Mesenchymal stem cell (in vitro differentiated cells and primary cell): Measurements from ENCODE around the gene ELAPOR1.
A peak's percentile ranks its signal among the peaks of the same experiment; 100 is the strongest.

ENCODE experiments used
- DNase-seq: peaks from one replicate; pipeline ENCODE4 v3.0.0-alpha.2; 2013
- H2AFZ ChIP-seq: one replicate; pipeline ENCODE4 v1.6.1; 2013; ENCODE audit warnings: low read depth, mild to moderate bottlenecking, control low read depth, inconsistent platforms, low read length, moderate library complexity
- H2AK5ac ChIP-seq: 2 replicates; pipeline ENCODE4 v1.6.1; 2013; ENCODE audit warnings: low read length, moderate library complexity, mild to moderate bottlenecking, inconsistent platforms; ENCODE audit not compliant: severe bottlenecking
- H2BK120ac ChIP-seq: one replicate; pipeline ENCODE4 v1.6.1; 2013; ENCODE audit warnings: low read depth, mild to moderate bottlenecking, inconsistent platforms, low read length, moderate library complexity
- H2BK12ac ChIP-seq, 2 experiments: one replicate each; pipeline ENCODE4 v1.6.1; 2013; ENCODE audit warnings: inconsistent platforms in 2 of 2, low read length in 2 of 2, mild to moderate bottlenecking in 2 of 2, moderate library complexity in 2 of 2, control low read depth in 1 of 2
- H2BK15ac ChIP-seq: one replicate; pipeline ENCODE4 v1.6.1; 2013; ENCODE audit warnings: mild to moderate bottlenecking, low read depth, inconsistent platforms; ENCODE audit not compliant: poor library complexity, severe bottlenecking
- H2BK5ac ChIP-seq: 2 replicates; pipeline ENCODE4 v1.6.1; 2013; ENCODE audit warnings: low read depth, mild to moderate bottlenecking, low read length, control low read depth, inconsistent platforms; ENCODE audit not compliant: poor library complexity, severe bottlenecking
- H3K14ac ChIP-seq, 2 experiments: one replicate each; pipeline ENCODE4 v1.6.1; 2013; ENCODE audit warnings: inconsistent platforms in 2 of 2, low read length in 2 of 2, control low read depth in 1 of 2, mild to moderate bottlenecking in 1 of 2, moderate library complexity in 1 of 2
- H3K18ac ChIP-seq, 2 experiments: one replicate each; pipeline ENCODE4 v1.6.1; 2013; ENCODE audit warnings: inconsistent platforms in 2 of 2, low read length in 2 of 2, control low read depth in 1 of 2, low read depth in 1 of 2, mild to moderate bottlenecking in 1 of 2
- H3K23ac ChIP-seq, 2 experiments: one replicate each; pipeline ENCODE4 v1.6.1; 2013; ENCODE audit warnings: inconsistent platforms in 2 of 2, low read length in 2 of 2, mild to moderate bottlenecking in 2 of 2, moderate library complexity in 2 of 2, control low read depth in 1 of 2
- H3K27ac ChIP-seq: 2 replicates; pipeline ENCODE4 v1.5.1; 2013; ENCODE audit warnings: mild to moderate bottlenecking, moderate library complexity, low read length, control low read depth, inconsistent platforms; ENCODE audit not compliant: poor library complexity, severe bottlenecking
- H3K27me3 ChIP-seq, 2 experiments: 2 replicates each; pipeline versions ENCODE4 v1.6.1 to v1.7.0; 2013; ENCODE audit warnings: low read length in 2 of 2, mild to moderate bottlenecking in 2 of 2, moderate library complexity in 2 of 2, control low read depth in 1 of 2, inconsistent platforms in 1 of 2; ENCODE audit not compliant: control insufficient read depth in 1 of 2, insufficient read depth in 1 of 2
- H3K36me3 ChIP-seq, 2 experiments: 2 replicates each; pipeline versions ENCODE4 v1.6.1 to v1.7.0; 2013; ENCODE audit warnings: low read length in 2 of 2, control low read depth in 1 of 2, inconsistent platforms in 1 of 2, low read depth in 1 of 2, mild to moderate bottlenecking in 1 of 2; ENCODE audit not compliant: insufficient read depth in 2 of 2, control insufficient read depth in 1 of 2
- H3K4ac ChIP-seq, 2 experiments: one replicate each; pipeline ENCODE4 v1.6.1; 2013; ENCODE audit warnings: inconsistent platforms in 2 of 2, low read length in 2 of 2, mild to moderate bottlenecking in 2 of 2, moderate library complexity in 2 of 2, control low read depth in 1 of 2, low read depth in 1 of 2
- H3K4me1 ChIP-seq: 2 replicates; pipeline ENCODE4 v1.6.1; 2013; ENCODE audit warnings: low read depth, low read length, control low read depth; ENCODE audit not compliant: control insufficient read depth, insufficient read depth
- H3K4me2 ChIP-seq: 2 replicates; pipeline ENCODE4 v1.6.1; 2013; ENCODE audit warnings: low read length, mild to moderate bottlenecking, inconsistent platforms; ENCODE audit not compliant: poor library complexity, severe bottlenecking
- H3K4me3 ChIP-seq, 2 experiments: 2 replicates each; pipeline versions ENCODE4 v1.5.1 to v1.7.0; 2013; ENCODE audit warnings: low read length in 2 of 2, mild to moderate bottlenecking in 2 of 2, control low read depth in 1 of 2, low read depth in 1 of 2; ENCODE audit not compliant: insufficient read depth in 1 of 2
- H3K79me1 ChIP-seq: replicated peaks from 2 replicates; pipeline ENCODE4 v1.6.1; 2013; ENCODE audit warnings: mild to moderate bottlenecking, control low read depth, low read length, inconsistent platforms; ENCODE audit not compliant: poor library complexity, severe bottlenecking
- H3K9ac ChIP-seq: 2 replicates; pipeline ENCODE4 v1.7.0; 2013; ENCODE audit warnings: mild to moderate bottlenecking, low read length, moderate library complexity
- H3K9me3 ChIP-seq: 2 replicates; pipeline ENCODE4 v1.7.0; 2013; ENCODE audit warnings: mild to moderate bottlenecking, low read length; ENCODE audit not compliant: control insufficient read depth
- H4K8ac ChIP-seq: one replicate; pipeline ENCODE4 v1.6.1; 2013; ENCODE audit warnings: inconsistent platforms, mild to moderate bottlenecking, low read length, moderate library complexity
- H4K91ac ChIP-seq: one replicate; pipeline ENCODE4 v1.6.1; 2013; ENCODE audit warnings: mild to moderate bottlenecking, low read length, inconsistent platforms
- WGBS: methylation state at CpG from one replicate; pipeline ENCODE4 v1.1.7; 2013; ENCODE audit warnings: mixed read lengths; 5-methylcytosine and 5-hydroxymethylcytosine counted together

The ELAPOR1 gene

DNA sequence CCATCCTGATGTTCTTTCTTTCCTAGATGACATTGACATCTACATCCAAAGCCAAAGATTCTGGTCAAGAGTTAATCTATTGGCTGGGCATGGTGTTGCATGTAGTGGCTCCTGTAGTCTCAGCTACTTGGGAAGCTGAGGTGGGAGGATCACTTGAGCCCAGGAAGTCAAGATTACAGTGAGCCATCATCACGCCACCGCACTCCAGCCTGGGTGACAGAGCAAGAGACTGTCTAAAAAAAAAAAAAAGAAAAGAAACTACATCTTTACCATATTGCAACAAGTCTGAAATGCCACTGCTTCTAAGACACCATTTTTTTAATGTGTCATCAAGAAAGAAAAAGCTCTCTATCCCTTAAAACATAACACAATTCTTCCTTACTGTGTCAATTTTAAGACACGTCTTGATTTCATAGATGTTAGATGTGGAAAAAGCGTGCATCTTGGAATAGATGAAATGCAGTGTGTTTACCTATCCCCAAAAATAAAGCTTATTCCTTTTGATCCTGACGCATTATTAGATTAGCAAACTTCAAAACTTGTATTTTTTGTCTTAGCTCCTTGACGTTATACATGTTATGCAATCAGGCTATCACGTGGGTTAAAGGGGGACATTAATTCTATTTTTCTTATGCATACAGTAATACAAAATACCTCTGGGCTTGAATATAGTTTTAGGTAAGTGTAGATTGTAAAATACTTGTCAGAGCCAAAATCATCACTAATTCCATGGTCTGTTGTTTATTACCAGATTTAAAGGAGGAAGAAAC lies 46.3 kb downstream of the ELAPOR1 start:
- no peak overlapping the region for H3K23ac ChIP-seq
- no peak overlapping the region for H3K18ac ChIP-seq
- H2AK5ac ChIP-seq = no peak overlapping the region
- H3K4me1 ChIP-seq = peaks cover 8% of the 10 kb centered on the region
- no peak overlapping the region for H2BK5ac ChIP-seq
- H3K14ac ChIP-seq = no peak overlapping the region
- H2BK15ac ChIP-seq = no peak overlapping the region
- no peak overlapping the region for H3K4me3 ChIP-seq
- H4K8ac ChIP-seq = no peak overlapping the region
- no peak overlapping the region for H2BK120ac ChIP-seq
- WGBS = 100% methylated on average over 4 of the region's 7 CpGs
- no peaks in the 10 kb centered on the region for H3K36me3 ChIP-seq
- H3K4me2 ChIP-seq = no peak overlapping the region
- no peak overlapping the region for H3K9ac ChIP-seq
- no peak overlapping the region for H2AFZ ChIP-seq
- no peaks in the 10 kb centered on the region for H3K79me1 ChIP-seq
- H2BK12ac ChIP-seq = no peak overlapping the region
- DNase-seq = no peak
- no peaks in the 10 kb centered on the region for H3K27me3 ChIP-seq
- no peaks in the 10 kb centered on the region for H3K9me3 ChIP-seq
- H4K91ac ChIP-seq = no peak overlapping the region
- H3K27ac ChIP-seq = no peak overlapping the region
- no peak overlapping the region for H3K4ac ChIP-seq

DNA sequence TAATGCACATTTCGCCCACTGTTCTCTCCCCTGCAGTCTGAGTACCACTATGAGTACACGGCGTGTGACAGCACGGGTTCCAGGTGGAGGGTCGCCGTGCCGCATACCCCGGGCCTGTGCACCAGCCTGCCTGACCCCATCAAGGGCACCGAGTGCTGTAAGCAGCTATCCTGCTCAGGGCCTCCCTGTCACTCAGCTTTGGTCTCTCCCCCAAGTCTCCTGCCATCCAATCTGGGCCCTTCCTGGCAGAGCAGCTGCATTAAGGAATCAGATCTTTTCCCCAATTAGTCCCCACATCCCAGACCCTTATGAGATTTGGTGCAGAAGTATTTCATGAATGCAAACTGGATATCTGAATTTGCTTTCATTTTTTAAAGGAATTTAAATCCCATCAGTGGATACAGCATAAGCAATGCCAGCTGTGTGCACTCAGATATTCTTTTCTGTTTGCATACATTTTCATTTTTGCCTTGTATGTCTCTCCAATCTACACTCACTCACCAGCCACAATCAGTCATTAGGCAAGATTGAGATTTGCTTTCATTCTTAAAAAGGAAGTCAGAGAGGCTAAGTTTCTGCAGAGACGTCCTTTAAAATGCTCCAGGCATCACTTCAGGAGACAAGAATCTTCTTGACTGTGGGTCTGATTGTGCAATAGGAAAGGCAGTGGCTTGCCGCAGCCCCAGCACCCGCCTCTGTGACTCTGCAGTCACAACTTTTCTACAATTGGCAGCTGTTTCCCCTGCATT lies 48.1 kb downstream of the ELAPOR1 start:
- peak overlapping the region; percentile 71 for H2BK120ac ChIP-seq
- 64% methylated on average over 11 of the region's 12 CpGs for WGBS
- H4K91ac ChIP-seq = peak overlapping the region; percentile 94
- peak overlapping the region; percentile 88 to 94 for H3K18ac ChIP-seq
- no peaks in the 10 kb centered on the region for H3K9me3 ChIP-seq
- H2AFZ ChIP-seq = peak overlapping the region; percentile 90
- no peaks in the 10 kb centered on the region for H3K36me3 ChIP-seq
- no peaks in the 10 kb centered on the region for H3K79me1 ChIP-seq
- H3K27me3 ChIP-seq = no peaks in the 10 kb centered on the region
- H3K23ac ChIP-seq = peak overlapping the region in 1 of 2 experiments; percentile 41
- H3K4me2 ChIP-seq = peak overlapping the region; percentile 36
- H3K4me1 ChIP-seq = peaks cover 8% of the 10 kb centered on the region
- no peak overlapping the region for H2BK5ac ChIP-seq
- peak overlapping the region; percentile 15 for H3K27ac ChIP-seq
- DNase-seq = peak; percentile 93
- H2AK5ac ChIP-seq = peak overlapping the region; percentile 24
- H3K4me3 ChIP-seq = peak overlapping the region in 1 of 2 experiments; percentile 55
- H3K14ac ChIP-seq = peak overlapping the region in 1 of 2 experiments; percentile 97
- peak overlapping the region in 1 of 2 experiments; percentile 57 for H3K4ac ChIP-seq
- peak overlapping the region; percentile 99 for H4K8ac ChIP-seq
- H2BK15ac ChIP-seq = peak overlapping the region; percentile 96
- peak overlapping the region; percentile 26 for H3K9ac ChIP-seq
- peak overlapping the region; percentile 89 to 97 for H2BK12ac ChIP-seq

GRCh38 chr1:109162626-109163025 lies 48.7 kb downstream of the ELAPOR1 start:
- H4K91ac ChIP-seq = peak overlapping the region; percentile 72
- no peak for DNase-seq

DNA sequence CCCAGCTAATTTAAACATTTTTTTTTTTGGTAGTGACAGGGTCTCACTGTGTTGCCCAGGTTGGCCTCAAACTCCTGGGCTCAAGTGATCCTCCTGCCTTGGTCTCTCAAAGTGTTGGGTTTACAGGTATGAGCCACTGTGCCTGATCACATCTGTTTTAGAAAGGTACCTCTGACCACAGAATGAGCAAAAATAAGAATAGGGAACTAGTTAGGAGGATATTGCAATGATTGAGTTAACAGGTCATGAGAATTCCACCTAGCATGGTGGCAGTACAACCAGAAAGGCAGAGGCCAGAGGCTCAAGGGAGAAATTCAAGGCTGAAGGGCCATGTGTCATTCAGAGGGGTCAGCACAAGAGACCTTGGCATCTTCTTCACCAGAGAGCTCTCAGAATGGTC lies 49.6 kb downstream of the ELAPOR1 start:
- no peaks in the 10 kb centered on the region for H3K27me3 ChIP-seq
- H3K27ac ChIP-seq = no peak overlapping the region
- H3K14ac ChIP-seq = no peak overlapping the region
- H3K36me3 ChIP-seq = no peaks in the 10 kb centered on the region
- H4K8ac ChIP-seq = no peak overlapping the region
- H2BK15ac ChIP-seq = peak overlapping the region; percentile 76
- no peak overlapping the region for H3K23ac ChIP-seq
- no peak overlapping the region for H3K4me3 ChIP-seq
- H4K91ac ChIP-seq = no peak overlapping the region
- peak overlapping the region in 1 of 2 experiments; percentile 53 for H2BK12ac ChIP-seq
- no peaks in the 10 kb centered on the region for H3K9me3 ChIP-seq
- H2BK120ac ChIP-seq = no peak overlapping the region
- no peak overlapping the region for H3K4me2 ChIP-seq
- peaks cover 8% of the 10 kb centered on the region for H3K4me1 ChIP-seq
- no peak overlapping the region for H3K9ac ChIP-seq
- no peak overlapping the region for H3K4ac ChIP-seq
- no peak overlapping the region for H2BK5ac ChIP-seq
- H3K18ac ChIP-seq = no peak overlapping the region
- no peak for DNase-seq
- H3K79me1 ChIP-seq = no peaks in the 10 kb centered on the region
- no peak overlapping the region for H2AFZ ChIP-seq
- no peak overlapping the region for H2AK5ac ChIP-seq

More at GRCh38 chr1:109162626-109163025, 48.7 kb downstream of the ELAPOR1 start:
- Histone ChIP-seq H3K27ac (no peak overlapping the region), H2AFZ (no peak overlapping the region), H4K8ac (peak overlapping the region; percentile 92), H3K9me3 (no peaks in the 10 kb centered on the region), H3K4ac (no peak overlapping the region), H3K23ac (no peak overlapping the region), H2BK5ac (no peak overlapping the region), H3K4me1 (peaks cover 8% of the 10 kb centered on the region), H2AK5ac (no peak overlapping the region), H3K14ac (no peak overlapping the region), H3K4me2 (no peak overlapping the region), H2BK15ac (no peak overlapping the region), H2BK12ac (peak overlapping the region; percentile 59 to 98), H3K79me1 (no peaks in the 10 kb centered on the region), H3K27me3 (no peaks in the 10 kb centered on the region), H3K36me3 (no peaks in the 10 kb centered on the region), H3K18ac (peak overlapping the region in 1 of 2 experiments; percentile 77), H2BK120ac (no peak overlapping the region), H3K4me3 (no peak overlapping the region), H3K9ac (no peak overlapping the region)
